SK-N-SH (cell line): ENCODE data around the gene LTA4H. TPM values are rescaled to one million over a fixed set of nuclear protein-coding genes. Genes with fewer than 3 reads are reported as not detected.

Source experiments
- CTCF ChIA-PET: fragments of 300-600, 350-600 bp; formaldehyde crosslinking; extraction: SDS; loops from one replicate; lab custom pipeline; 2021; lab: Yijun Ruan, JAX
- POLR2A ChIA-PET: fragments of 350-600 bp; sonication (Branson Sonifier 250); formaldehyde crosslinking; extraction: SDS; loops from one replicate; lab custom pipeline; 2020; ENCODE audit warnings: antibody characterized with exemption, inconsistent platforms; lab: Yijun Ruan, JAX
- DNase-seq: peaks from one replicate; pipeline ENCODE4 v3.0.0; 2012
- H2AFZ ChIP-seq: fragments of 200-600 bp; sonication (generic); 2 replicates; pipeline ENCODE4 v1.8.1; 2016; ENCODE audit warnings: antibody characterized with exemption, mild to moderate bottlenecking, low read depth
- H3F3A ChIP-seq: fragments of 200-600 bp; sonication (generic); replicated peaks from 2 replicates; pipeline ENCODE3; 2016; ENCODE audit warnings: antibody characterized with exemption, mild to moderate bottlenecking; ENCODE audit not compliant: insufficient read depth
- H3K27ac ChIP-seq, 2 experiments: fragments of 200-500 bp in 1 of 2; fragments of 200-600 bp in 1 of 2; sonication (Bioruptor generic) in 1 of 2; sonication (generic), shearing (Covaris generic) in 1 of 2; 2 replicates each; pipeline versions ENCODE4 v1.5.1 to v1.6.1; 2014 to 2016; ENCODE audit warnings: low read depth in 2 of 2, inconsistent platforms in 1 of 2, low read length in 1 of 2, mild to moderate bottlenecking in 1 of 2, mixed read lengths in 1 of 2
- H3K27me3 ChIP-seq: fragments of 200-600 bp; sonication (generic), shearing (Covaris generic); 2 replicates; pipeline ENCODE4 v1.6.1; 2016; ENCODE audit warnings: mixed run types; ENCODE audit not compliant: insufficient read depth
- H3K36me3 ChIP-seq, 2 experiments: fragments of 200-500 bp in 1 of 2; fragments of 200-600 bp in 1 of 2; sonication (Bioruptor generic) in 1 of 2; sonication (generic) in 1 of 2; replicated peaks in 1 of 2; 2 replicates each; pipeline versions ENCODE3 to v1.5.1; 2014 to 2016; ENCODE audit warnings: low read length in 1 of 2, mild to moderate bottlenecking in 1 of 2; ENCODE audit not compliant: insufficient read depth in 2 of 2, control insufficient read depth in 1 of 2
- H3K4me1 ChIP-seq, 2 experiments: fragments of 200-500 bp in 1 of 2; fragments of 200-600 bp in 1 of 2; sonication (Bioruptor generic) in 1 of 2; sonication (generic), shearing (Covaris generic) in 1 of 2; 2 replicates each; pipeline versions ENCODE4 v1.5.1 to v1.6.1; 2014 to 2016; ENCODE audit warnings: low read depth in 1 of 2, low read length in 1 of 2, mixed run types in 1 of 2; ENCODE audit not compliant: insufficient read depth in 2 of 2, control insufficient read depth in 1 of 2
- H3K4me2 ChIP-seq: fragments of 200-600 bp; sonication (generic), shearing (Covaris generic); 2 replicates; pipeline ENCODE4 v1.6.1; 2017; ENCODE audit warnings: mixed run types
- H3K4me3 ChIP-seq, 2 experiments: fragments of 200-500 bp in 1 of 2; fragments of 200-600 bp in 1 of 2; sonication (Bioruptor generic) in 1 of 2; sonication (generic), shearing (Covaris generic) in 1 of 2; 2 replicates each; pipeline versions ENCODE4 v1.5.1 to v1.8.1; 2014 to 2016; ENCODE audit warnings: low read depth in 2 of 2, inconsistent platforms in 1 of 2, low read length in 1 of 2, mild to moderate bottlenecking in 1 of 2, mixed read lengths in 1 of 2, moderate library complexity in 1 of 2
- H3K79me2 ChIP-seq: fragments of 200-600 bp; sonication (generic); 2 replicates; pipeline ENCODE4 v1.8.1; 2017; ENCODE audit warnings: mild to moderate bottlenecking; ENCODE audit not compliant: insufficient read depth
- H3K9ac ChIP-seq: fragments of 200-600 bp; sonication (generic); 2 replicates; pipeline ENCODE4 v1.6.1; 2017; ENCODE audit warnings: mixed run types
- H3K9me2 ChIP-seq: fragments of 200-600 bp; sonication (generic); 2 replicates; pipeline ENCODE4 v1.6.1; 2017; ENCODE audit warnings: mixed run types
- H3K9me3 ChIP-seq: fragments of 200-600 bp; sonication (generic); 2 replicates; pipeline ENCODE4 v1.6.1; 2017; ENCODE audit warnings: mixed run types, mild to moderate bottlenecking, moderate library complexity
- H4K20me1 ChIP-seq: fragments of 200-600 bp; sonication (generic); 2 replicates; pipeline ENCODE4 v1.6.1; 2017; ENCODE audit warnings: mild to moderate bottlenecking, mixed run types; ENCODE audit not compliant: insufficient read depth
- ELF1 ChIP-seq: IDR thresholded peaks from 2 replicates; pipeline ENCODE4 v1.4.0; 2012
- EP300 ChIP-seq, 2 experiments: IDR thresholded peaks; 2 replicates each; pipeline versions ENCODE4 v1.4.0 to v1.6.1; 2012; ENCODE audit warnings: borderline replicate concordance in 1 of 2, low read depth in 1 of 2, low read length in 1 of 2
- EZH2phosphoT487 ChIP-seq: fragments of 200-600 bp; sonication (generic); IDR thresholded peaks from 2 replicates; pipeline ENCODE4 v1.6.1; 2017; ENCODE audit warnings: low read depth, mixed run types, mild to moderate bottlenecking, antibody characterized with exemption, moderate library complexity, borderline replicate concordance
- FOSL2 ChIP-seq: IDR thresholded peaks from 2 replicates; pipeline ENCODE4 v1.4.0; 2012; ENCODE audit warnings: low read depth, mild to moderate bottlenecking, moderate library complexity, borderline replicate concordance
- GABPA ChIP-seq: IDR thresholded peaks from 2 replicates; pipeline ENCODE4 v1.4.0; 2012; ENCODE audit warnings: low read depth, mild to moderate bottlenecking
- MAX ChIP-seq: IDR thresholded peaks from 2 replicates; pipeline ENCODE4 v1.4.0; 2012; ENCODE audit warnings: low read depth
- NRF1 ChIP-seq: IDR thresholded peaks from 2 replicates; pipeline ENCODE4 v1.6.1; 2012; ENCODE audit warnings: low read depth, mild to moderate bottlenecking, low read length
- PBX3 ChIP-seq: IDR thresholded peaks from 2 replicates; pipeline ENCODE4; 2012
- POLR2AphosphoS5 ChIP-seq: IDR thresholded peaks from 2 replicates; pipeline ENCODE4 v1.6.1; 2012; ENCODE audit warnings: low read depth, low read length
- RCOR1 ChIP-seq: fragments of 150-350 bp; IDR thresholded peaks from 2 replicates; pipeline ENCODE4 v1.6.1; 2017; ENCODE audit warnings: antibody characterized with exemption, low read length
- RFX5 ChIP-seq: IDR thresholded peaks from 2 replicates; pipeline ENCODE4 v1.6.1; 2012; ENCODE audit warnings: mild to moderate bottlenecking, improper control_type of control experiment, low read length
- RXRA ChIP-seq: IDR thresholded peaks from 2 replicates; pipeline ENCODE4 v1.4.0; 2012; ENCODE audit warnings: low read depth, mild to moderate bottlenecking, borderline replicate concordance
- SIN3A ChIP-seq: IDR thresholded peaks from 2 replicates; pipeline ENCODE4 v1.6.1; 2012; ENCODE audit warnings: low read depth, mild to moderate bottlenecking, low read length, moderate library complexity, borderline replicate concordance
- WGBS: methylation state at CpG from one replicate; pipeline ENCODE4 v1.1.6; 2017; ENCODE audit warnings: low lambda C conversion rate; 5-methylcytosine and 5-hydroxymethylcytosine counted together
- polyA plus RNA-seq, 3 experiments: library from polyadenylated mRNA; depleted of rRNA; stranded (reverse); fragments of >200 nt; gene quantifications; 2 replicates each; pipeline ENCODE4 v1.2.3, GENCODE V29; 2012
- TF ChIP-seq, protein P1 (sequence below): IDR thresholded peaks from 2 replicates; pipeline ENCODE4 v1.6.1; 2012; ENCODE audit warnings: mild to moderate bottlenecking, low read depth, low read length, moderate library complexity

The LTA4H gene
- polyA plus RNA-seq, 1 of the 3 experiments (the other 2 are of a cell fraction): 55.9 TPM

GRCh38 chr12:96061323-96061722, 25.9 kb upstream of the LTA4H start (continued):
- TF ChIP-seq, protein P1, sequence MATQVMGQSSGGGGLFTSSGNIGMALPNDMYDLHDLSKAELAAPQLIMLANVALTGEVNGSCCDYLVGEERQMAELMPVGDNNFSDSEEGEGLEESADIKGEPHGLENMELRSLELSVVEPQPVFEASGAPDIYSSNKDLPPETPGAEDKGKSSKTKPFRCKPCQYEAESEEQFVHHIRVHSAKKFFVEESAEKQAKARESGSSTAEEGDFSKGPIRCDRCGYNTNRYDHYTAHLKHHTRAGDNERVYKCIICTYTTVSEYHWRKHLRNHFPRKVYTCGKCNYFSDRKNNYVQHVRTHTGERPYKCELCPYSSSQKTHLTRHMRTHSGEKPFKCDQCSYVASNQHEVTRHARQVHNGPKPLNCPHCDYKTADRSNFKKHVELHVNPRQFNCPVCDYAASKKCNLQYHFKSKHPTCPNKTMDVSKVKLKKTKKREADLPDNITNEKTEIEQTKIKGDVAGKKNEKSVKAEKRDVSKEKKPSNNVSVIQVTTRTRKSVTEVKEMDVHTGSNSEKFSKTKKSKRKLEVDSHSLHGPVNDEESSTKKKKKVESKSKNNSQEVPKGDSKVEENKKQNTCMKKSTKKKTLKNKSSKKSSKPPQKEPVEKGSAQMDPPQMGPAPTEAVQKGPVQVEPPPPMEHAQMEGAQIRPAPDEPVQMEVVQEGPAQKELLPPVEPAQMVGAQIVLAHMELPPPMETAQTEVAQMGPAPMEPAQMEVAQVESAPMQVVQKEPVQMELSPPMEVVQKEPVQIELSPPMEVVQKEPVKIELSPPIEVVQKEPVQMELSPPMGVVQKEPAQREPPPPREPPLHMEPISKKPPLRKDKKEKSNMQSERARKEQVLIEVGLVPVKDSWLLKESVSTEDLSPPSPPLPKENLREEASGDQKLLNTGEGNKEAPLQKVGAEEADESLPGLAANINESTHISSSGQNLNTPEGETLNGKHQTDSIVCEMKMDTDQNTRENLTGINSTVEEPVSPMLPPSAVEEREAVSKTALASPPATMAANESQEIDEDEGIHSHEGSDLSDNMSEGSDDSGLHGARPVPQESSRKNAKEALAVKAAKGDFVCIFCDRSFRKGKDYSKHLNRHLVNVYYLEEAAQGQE: no peak
- TF ChIP-seq GABPA: no peak
- no peak for TF ChIP-seq RCOR1
- no peak for TF ChIP-seq SIN3A
- TF ChIP-seq RXRA: no peak

- DNase-seq: no peak
- no peaks in the 10 kb centered on the region for H3K27me3 ChIP-seq
- no peak overlapping the region for H3K27ac ChIP-seq
- no peaks in the 10 kb centered on the region for H3K9me2 ChIP-seq
- H2AFZ ChIP-seq: no peak overlapping the region
- ChIA-PET CTCF (interaction anchor here (0.6 to 6.9 kb wide), 6 partner anchors 24 to 1052 kb away, joined by 3 to 84 read pairs (median 4); partner anchors contain the start of gene CFAP54), POLR2A (no interaction called here)
- no peak overlapping the region for H3K9ac ChIP-seq
- 76% methylated on average over 7 of the region's 7 CpGs for WGBS
- H3K4me1 ChIP-seq: 0 out of 4 replicates have a peak, but pooled peaks cover 0 to 4% of the 10 kb centered on the region in 2 experiments
- TF ChIP-seq FOSL2 (no peak), RFX5 (no peak)
- H3K79me2 ChIP-seq: no peaks in the 10 kb centered on the region
- no peaks in the 10 kb centered on the region for H3K9me3 ChIP-seq
- no peak overlapping the region for H3K4me2 ChIP-seq
- no peaks in the 10 kb centered on the region for H3F3A ChIP-seq
- H3K4me3 ChIP-seq: no peak overlapping the region
- no peaks in the 10 kb centered on the region for H3K36me3 ChIP-seq
- no peaks in the 10 kb centered on the region for H4K20me1 ChIP-seq
Observed at GRCh38 chr12:96060041-96060440, 24.7 kb upstream of the LTA4H start.

- 86% methylated on average over 4 of the region's 4 CpGs for WGBS
- Histone ChIP-seq H3K27me3 (no peaks in the 10 kb centered on the region), H3K4me1 (0 out of 4 replicates have a peak, but pooled peaks cover 0 to 4% of the 10 kb centered on the region in 2 experiments), H3K9me3 (no peaks in the 10 kb centered on the region), H3K9me2 (no peaks in the 10 kb centered on the region), H3F3A (no peaks in the 10 kb centered on the region), H2AFZ (no peak overlapping the region), H3K4me3 (no peak overlapping the region), H3K4me2 (no peak overlapping the region), H4K20me1 (no peaks in the 10 kb centered on the region), H3K27ac (no peak overlapping the region), H3K36me3 (no peaks in the 10 kb centered on the region), H3K79me2 (no peaks in the 10 kb centered on the region), H3K9ac (no peak overlapping the region)
- POLR2A ChIA-PET: no interaction called here
- DNase-seq: no peak
- CTCF ChIA-PET: interaction anchor here (1.3 to 6.9 kb wide), 3 partner anchors 12 to 156 kb away, joined by 3 to 84 read pairs (median 3); no protein-coding TSS in a partner anchor
- TF ChIP-seq RXRA (no peak), NRF1 (no peak), POLR2AphosphoS5 (no peak), MAX (no peak), PBX3 (no peak), EP300 (IDR thresholded peaks at IDR 0.05; ENCODE audit: borderline replicate concordance in 1 of 2, low read depth in 1 of 2, low read length in 1 of 2) (no peak), EZH2phosphoT487 (no peak), ELF1 (no peak)
- TF ChIP-seq, protein P1: no peak
Observed at GRCh38 chr12:96057986-96058553, 22.7 kb upstream of the LTA4H start.
